Transverse colon (tissue), 4 donors: ENCODE data around the gene RNF215. TPM values are rescaled to one million over a fixed set of nuclear protein-coding genes. Genes with fewer than 3 reads are reported as not detected.

Experiments used
- DNase-seq: peaks from one replicate; pipeline ENCODE4 v3.0.0-alpha.2; 2019
- H3K27ac ChIP-seq, 4 donors: fragments of 200-600 bp; sonication (generic); 2 replicates each; pipeline ENCODE4 v1.5.1; 2016 to 2018; ENCODE audit warnings: inconsistent platforms in 4 of 4
- H3K27me3 ChIP-seq: fragments of 200-600 bp; sonication (generic); 2 replicates; pipeline ENCODE4 v1.5.1; 2017; ENCODE audit warnings: inconsistent platforms
- H3K36me3 ChIP-seq, 4 donors: fragments of 200-600 bp; sonication (generic); 2 replicates each; pipeline ENCODE4 v1.5.1; 2017 to 2019; ENCODE audit warnings: inconsistent platforms in 4 of 4
- H3K4me1 ChIP-seq, 4 donors: fragments of 200-600 bp; sonication (generic); 2 replicates each; pipeline ENCODE4 v1.5.1; 2017 to 2020; ENCODE audit warnings: inconsistent platforms in 4 of 4
- H3K4me3 ChIP-seq, 4 donors: fragments of 200-600 bp; sonication (generic); 1 replicate in 1 of 4; 2 replicates in 3 of 4; pipeline versions ENCODE4 v1.5.1 to v1.6.1; 2017 to 2019; ENCODE audit warnings: inconsistent platforms in 4 of 4
- H3K9me3 ChIP-seq, 2 donors: fragments of 200-600 bp; sonication (generic); 2 replicates each; pipeline ENCODE4 v1.5.1; 2017 to 2019; ENCODE audit warnings: inconsistent platforms in 2 of 2
- EP300 ChIP-seq: sonication (generic); formaldehyde crosslinking; IDR thresholded peaks from one replicate; pipeline ENCODE4 v1.6.1; 2017; ENCODE audit warnings: antibody characterized with exemption, low read depth
- POLR2A ChIP-seq: fragments of 450-650 bp; IDR thresholded peaks from one replicate; pipeline ENCODE4 v1.6.1; 2016; ENCODE audit warnings: antibody characterized with exemption, mild to moderate bottlenecking, moderate library complexity
- POLR2AphosphoS5 ChIP-seq, 3 donors: sonication (generic); formaldehyde crosslinking; IDR thresholded peaks; one replicate each; pipeline ENCODE4 v1.6.1; 2016; ENCODE audit warnings: antibody characterized with exemption in 3 of 3
- WGBS, 2 donors: methylation state at CpG; one replicate each; pipeline ENCODE4 v1.1.5; 2018; ENCODE audit warnings: low coverage in 1 of 2; 5-methylcytosine and 5-hydroxymethylcytosine counted together
- in situ Hi-C, 4 donors: fragments of 200-750 bp; cut with MboI; loops; one replicate each; pipeline versions ENCODE4 v1.15.0 to v1.15.1; 2017; ENCODE audit warnings: low sequenced_read_pairs in 3 of 4, low pct_ligation_motif_present in 1 of 4, low pct_unique_long_range_greater_than_20kb in 1 of 4
- intact Hi-C: fragments of 100-400 bp; cut with DNase I; formaldehyde crosslinking; loops from one replicate; pipeline ENCODE4 v1.15.1; 2023; ENCODE audit warnings: low total_unique reads
- total RNA-seq, 4 donors: library from RNA; depleted of rRNA; stranded (reverse); fragments of >200 nt; gene quantifications; one replicate each; pipeline ENCODE4 v1.1.0, GENCODE V29; 2016
- TF ChIP-seq, protein P1 (sequence below), 5 experiments: fragments of 200-600 bp in 3 of 5; fragments of 450-650 bp in 2 of 5; sonication (generic) in 3 of 5; IDR thresholded peaks; 1 replicate in 2 of 5; 2 replicates in 3 of 5; pipeline ENCODE4 v1.5.1; 2016 to 2017; ENCODE audit warnings: antibody characterized with exemption in 5 of 5, inconsistent platforms in 3 of 5, mild to moderate bottlenecking in 2 of 5, moderate library complexity in 1 of 5

RNF215 gene
- total RNA-seq, 4 donors from 2014 or later, result 3.2 to 65.5 (median 9.8) TPM

GRCh38 chr22:30390974-30391691 is 3.9 kb upstream of the RNF215 start:
- WGBS, 2 donors, result 51 to 100% methylated on average over 1 to 5 of the region's 5 CpGs
- peaks cover 6 to 11% (median 10%) of the 10 kb centered on the region in 4 donors for H3K4me1 ChIP-seq
- in situ Hi-C loops, result loop anchor here (5.0 to 25.0 kb wide), 5 partner anchors 91 to 279 kb away; partner anchors contain the start of genes CASTOR1 (in 1 of the 4) and OSM (in 1 of the 4)
- DNase-seq, result peak; percentile 82
- no peak overlapping the region for H3K27ac ChIP-seq
- H3K27me3 ChIP-seq, result no peaks in the 10 kb centered on the region
- H3K9me3 ChIP-seq, result no peaks in the 10 kb centered on the region
- H3K4me3 ChIP-seq, result no peak overlapping the region
- intact Hi-C loops, result loop anchor here (2.0 kb wide), 1 partner anchor 94 kb away; no protein-coding TSS in a partner anchor
- no peaks in the 10 kb centered on the region for H3K36me3 ChIP-seq
- TF ChIP-seq EP300 (no peak), POLR2AphosphoS5 (IDR thresholded peaks at IDR 0.05) (no peak), POLR2A (no peak)
- TF ChIP-seq, protein P1, sequence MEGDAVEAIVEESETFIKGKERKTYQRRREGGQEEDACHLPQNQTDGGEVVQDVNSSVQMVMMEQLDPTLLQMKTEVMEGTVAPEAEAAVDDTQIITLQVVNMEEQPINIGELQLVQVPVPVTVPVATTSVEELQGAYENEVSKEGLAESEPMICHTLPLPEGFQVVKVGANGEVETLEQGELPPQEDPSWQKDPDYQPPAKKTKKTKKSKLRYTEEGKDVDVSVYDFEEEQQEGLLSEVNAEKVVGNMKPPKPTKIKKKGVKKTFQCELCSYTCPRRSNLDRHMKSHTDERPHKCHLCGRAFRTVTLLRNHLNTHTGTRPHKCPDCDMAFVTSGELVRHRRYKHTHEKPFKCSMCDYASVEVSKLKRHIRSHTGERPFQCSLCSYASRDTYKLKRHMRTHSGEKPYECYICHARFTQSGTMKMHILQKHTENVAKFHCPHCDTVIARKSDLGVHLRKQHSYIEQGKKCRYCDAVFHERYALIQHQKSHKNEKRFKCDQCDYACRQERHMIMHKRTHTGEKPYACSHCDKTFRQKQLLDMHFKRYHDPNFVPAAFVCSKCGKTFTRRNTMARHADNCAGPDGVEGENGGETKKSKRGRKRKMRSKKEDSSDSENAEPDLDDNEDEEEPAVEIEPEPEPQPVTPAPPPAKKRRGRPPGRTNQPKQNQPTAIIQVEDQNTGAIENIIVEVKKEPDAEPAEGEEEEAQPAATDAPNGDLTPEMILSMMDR (IDR thresholded peaks at IDR 0.05), result peak; percentile 76 to 90 (median 82)

DNA sequence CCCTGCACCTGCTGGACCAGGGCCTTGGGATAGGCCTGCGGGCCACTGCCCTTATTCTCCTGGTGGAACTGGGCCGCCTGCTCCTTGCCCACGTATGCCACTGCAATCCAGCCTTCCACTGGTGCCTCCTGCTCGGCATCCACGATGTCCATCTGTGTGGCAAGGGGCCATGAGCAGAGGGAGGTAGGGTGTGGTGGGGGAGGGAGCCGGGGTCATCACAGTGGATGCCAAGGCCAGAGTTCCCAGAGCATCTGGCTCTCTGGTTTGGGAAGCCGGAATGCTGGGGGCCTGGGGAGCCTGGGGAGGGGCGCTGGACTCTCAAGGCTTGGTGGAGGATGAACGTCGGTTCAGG is 627 bp downstream of the RNF215 start:
- peak; percentile 14 for DNase-seq
- intact Hi-C loops (loop anchor here (10.0 kb wide), 1 partner anchor 282 kb away; no protein-coding TSS in a partner anchor), in situ Hi-C loops (loop anchor here (10.0 to 25.0 kb wide), 6 partner anchors 99 to 282 kb away; partner anchors contain the start of genes CASTOR1 (in 2 of the 4) and OSM (in 1 of the 4))
- H3K36me3 ChIP-seq, result no peaks in the 10 kb centered on the region
- no peaks in the 10 kb centered on the region for H3K9me3 ChIP-seq
- H3K4me3 ChIP-seq, result peak overlapping the region; percentile 51 to 70 (median 59)
- peak overlapping the region; percentile 71 to 85 (median 76) for H3K27ac ChIP-seq
- TF ChIP-seq, protein P1 (IDR thresholded peaks at IDR 0.05), result no peak
- TF ChIP-seq POLR2AphosphoS5 (IDR thresholded peaks at IDR 0.05) (no peak), POLR2A (no peak)
- peaks cover 6 to 14% (median 11%) of the 10 kb centered on the region in 4 donors for H3K4me1 ChIP-seq
- WGBS, 2 donors, result 26% methylated on average over 10 of the region's 10 CpGs; no CpG with 5 or more reads in 1 of the 2 donors
- no peaks in the 10 kb centered on the region for H3K27me3 ChIP-seq

- no peak for DNase-seq
- Histone ChIP-seq H3K27ac (no peak overlapping the region), H3K36me3 (no peaks in the 10 kb centered on the region), H3K9me3 (no peaks in the 10 kb centered on the region), H3K27me3 (no peaks in the 10 kb centered on the region), H3K4me1 (peaks cover 6 to 14% (median 11%) of the 10 kb centered on the region in 4 donors), H3K4me3 (no peak overlapping the region)
- TF ChIP-seq, protein P1 (IDR thresholded peaks at IDR 0.05), result no peak
- no peak for TF ChIP-seq POLR2AphosphoS5 (IDR thresholded peaks at IDR 0.05)
- WGBS, 2 donors, result 94% methylated on average over 10 of the region's 10 CpGs; no CpG with 5 or more reads in 1 of the 2 donors
- intact Hi-C loops, result loop anchor here (10.0 kb wide), 1 partner anchor 281 kb away; no protein-coding TSS in a partner anchor
- in situ Hi-C loops, result loop anchor here (10.0 to 25.0 kb wide), 6 partner anchors 99 to 281 kb away; partner anchors contain the start of genes CASTOR1 (in 2 of the 4) and OSM (in 1 of the 4)
Measured at GRCh38 chr22:30385942-30386341, 1.3 kb downstream of the RNF215 start.

- Histone ChIP-seq H3K27ac (no peak overlapping the region), H3K4me3 (no peak overlapping the region), H3K27me3 (no peaks in the 10 kb centered on the region), H3K36me3 (no peaks in the 10 kb centered on the region), H3K9me3 (no peaks in the 10 kb centered on the region), H3K4me1 (peaks cover 6 to 14% (median 11%) of the 10 kb centered on the region in 4 donors)
- in situ Hi-C loops (loop anchor here (10.0 to 25.0 kb wide), 6 partner anchors 96 to 278 kb away; partner anchors contain the start of genes CASTOR1 (in 2 of the 4) and OSM (in 1 of the 4)), intact Hi-C loops (loop anchor here (10.0 kb wide), 1 partner anchor 278 kb away; no protein-coding TSS in a partner anchor)
- WGBS, 2 donors, result 67% methylated on average over 3 of the region's 3 CpGs; no CpG with 5 or more reads in 1 of the 2 donors
- TF ChIP-seq EP300 (no peak), POLR2AphosphoS5 (IDR thresholded peaks at IDR 0.05) (no peak), POLR2A (no peak)
- TF ChIP-seq, protein P1 (IDR thresholded peaks at IDR 0.05), result no peak
- DNase-seq, result no peak
Measured at GRCh38 chr22:30383061-30383460, 4.2 kb downstream of the RNF215 start.
